OCI-LY7 (cell line): ENCODE results near the gene ST6GALNAC5.

Source experiments
- CTCF ChIP-seq: fragments of 200-600 bp; sonication (generic); conservative IDR thresholded peaks from 2 replicates; pipeline ENCODE4 v1.5.1; 2014; ENCODE audit warnings: mild to moderate bottlenecking, antibody characterized with exemption, low read length, moderate library complexity, mixed read lengths
- EZH2phosphoT487 ChIP-seq: fragments of 200-600 bp; sonication (generic); IDR thresholded peaks from 2 replicates; pipeline ENCODE4 v1.6.1; 2018; ENCODE audit warnings: low read depth, borderline replicate concordance, mild to moderate bottlenecking, mixed run types, antibody characterized with exemption, low read length, moderate library complexity, mixed read lengths

- TF ChIP-seq EZH2phosphoT487, result no peak
- no peak for TF ChIP-seq CTCF
Observed at GRCh38 chr1:77026135-77026534, 158.9 kb downstream of the ST6GALNAC5 start.
